Brain pericyte (primary cell): ENCODE results near the gene PRKCH.

Experiments
- DNase-seq: peaks from one replicate; pipeline ENCODE4 v3.0.0-alpha.2; 2012; ENCODE audit warnings: low read depth, low spot score

The PRKCH gene

DNA sequence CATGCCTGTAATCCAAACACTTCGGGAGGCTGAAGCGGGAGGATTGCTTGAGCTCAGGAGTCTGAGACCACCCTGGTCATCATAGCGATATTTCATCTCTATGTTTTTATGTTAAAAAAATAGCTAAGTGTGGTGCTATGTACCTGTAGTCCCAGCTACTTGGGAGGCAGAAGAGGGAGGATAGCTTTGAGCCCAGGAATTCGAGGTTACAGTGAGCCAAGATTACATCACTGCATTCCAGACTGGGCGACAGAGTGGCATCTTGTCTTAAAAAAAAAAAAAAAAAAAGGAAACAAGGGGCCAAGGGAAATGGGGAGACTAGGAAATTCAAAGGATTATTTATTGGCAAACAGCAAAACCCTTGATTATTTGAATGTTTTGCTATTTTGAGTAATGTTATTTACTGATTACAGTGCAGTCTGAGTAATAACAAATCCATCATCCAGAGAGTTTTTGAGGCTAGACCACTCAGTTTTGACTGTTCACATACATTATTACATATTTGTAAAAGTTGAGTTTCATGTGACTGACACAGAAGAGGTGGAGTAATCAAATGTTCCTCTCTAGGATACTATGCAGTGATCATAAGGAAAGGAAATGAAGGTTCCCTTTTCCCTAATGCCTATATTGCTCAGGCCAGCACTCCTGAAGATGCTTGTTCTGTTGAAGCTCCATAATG lies 40.8 kb downstream of the PRKCH start:
- DNase-seq, result no peak

DNA sequence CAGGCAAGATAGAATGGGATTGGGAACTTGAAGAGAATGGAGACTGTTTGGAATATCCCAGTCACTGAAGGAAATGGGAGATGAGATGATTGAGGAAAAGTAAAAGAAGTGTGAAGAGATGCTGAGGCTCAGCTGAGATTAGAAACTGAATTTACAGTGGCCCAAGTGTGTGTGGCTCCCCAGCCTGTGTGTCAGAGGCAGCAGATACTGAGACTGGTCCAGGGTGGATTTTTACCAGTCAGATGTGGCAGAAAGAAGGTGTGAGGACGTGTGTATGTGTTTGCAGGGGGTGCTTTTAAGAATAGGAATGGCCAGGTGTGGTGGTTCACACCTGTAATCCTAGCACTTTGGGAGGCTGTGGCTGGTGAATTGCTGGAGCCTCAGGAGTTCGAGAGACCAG lies 42.9 kb downstream of the PRKCH start:
- DNase-seq, result no peak

- no peak for DNase-seq
Measured at GRCh38 chr14:61365667-61366212, 44.4 kb downstream of the PRKCH start.

- DNase-seq, result no peak
Measured at GRCh38 chr14:61368114-61368710, 46.8 kb downstream of the PRKCH start.

- DNase-seq, result no peak
Measured at GRCh38 chr14:61368781-61369453, 47.5 kb downstream of the PRKCH start.

- DNase-seq, result no peak
Measured at GRCh38 chr14:61369454-61369810, 48.1 kb downstream of the PRKCH start.

DNA sequence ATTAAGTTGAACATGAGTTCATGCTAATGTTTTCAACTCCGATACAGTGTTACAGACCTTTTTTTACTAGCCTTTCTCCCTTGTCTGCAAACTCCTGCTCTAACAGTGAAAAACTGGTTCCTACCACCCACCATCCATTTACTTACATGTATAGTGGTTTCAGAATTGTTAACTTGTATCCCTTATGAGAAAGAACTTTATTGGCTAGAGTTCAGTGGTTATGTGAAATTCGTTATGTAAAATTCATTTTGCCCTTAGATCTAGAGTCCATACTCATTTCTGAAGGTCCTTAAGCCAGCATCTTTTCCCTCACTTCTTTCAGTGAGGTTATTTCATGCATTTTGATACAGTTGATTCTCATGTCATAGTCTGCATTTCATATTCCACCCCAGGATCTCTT lies 51.0 kb downstream of the PRKCH start:
- DNase-seq, result no peak

DNA sequence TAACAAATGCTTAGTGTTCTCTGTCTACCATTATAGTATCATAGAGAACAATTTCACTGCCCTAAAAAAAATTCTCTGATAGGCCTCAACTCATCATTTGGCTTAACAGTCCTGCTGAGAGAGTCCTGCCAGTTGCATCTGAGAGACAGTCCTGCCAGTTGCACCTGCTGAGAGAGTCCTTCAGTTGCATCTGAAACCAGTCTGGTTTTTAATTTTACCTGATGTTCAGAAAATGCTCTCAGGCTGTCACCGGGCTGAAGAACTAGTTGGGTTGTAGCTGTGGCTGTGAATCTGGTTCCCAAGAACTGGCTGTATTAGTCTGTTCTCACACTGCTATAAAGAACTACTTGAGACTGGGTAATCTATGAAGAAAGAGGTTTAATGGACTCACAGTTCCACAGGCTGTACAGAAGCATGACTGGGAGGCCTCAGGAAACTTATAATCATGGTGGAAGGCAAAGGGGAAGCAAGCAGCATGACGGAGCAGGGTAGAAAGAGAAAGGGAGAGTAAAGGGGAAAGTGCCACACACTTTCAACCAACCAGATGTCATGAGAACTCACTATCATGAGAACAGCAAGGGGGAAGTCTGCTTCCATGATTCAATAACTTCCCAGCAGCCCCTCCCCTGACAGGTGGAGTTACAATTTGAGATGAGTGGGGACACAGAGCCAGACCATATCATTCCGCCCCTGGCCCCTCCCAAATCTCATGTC lies 51.6 kb downstream of the PRKCH start:
- DNase-seq, result no peak

- DNase-seq, result no peak
Measured at GRCh38 chr14:61374284-61374683, 52.9 kb downstream of the PRKCH start.

- no peak for DNase-seq
Measured at GRCh38 chr14:61375218-61375617, 53.8 kb downstream of the PRKCH start.

GRCh38 chr14:61376314-61376713 lies 54.9 kb downstream of the PRKCH start:
- DNase-seq, result no peak

DNA sequence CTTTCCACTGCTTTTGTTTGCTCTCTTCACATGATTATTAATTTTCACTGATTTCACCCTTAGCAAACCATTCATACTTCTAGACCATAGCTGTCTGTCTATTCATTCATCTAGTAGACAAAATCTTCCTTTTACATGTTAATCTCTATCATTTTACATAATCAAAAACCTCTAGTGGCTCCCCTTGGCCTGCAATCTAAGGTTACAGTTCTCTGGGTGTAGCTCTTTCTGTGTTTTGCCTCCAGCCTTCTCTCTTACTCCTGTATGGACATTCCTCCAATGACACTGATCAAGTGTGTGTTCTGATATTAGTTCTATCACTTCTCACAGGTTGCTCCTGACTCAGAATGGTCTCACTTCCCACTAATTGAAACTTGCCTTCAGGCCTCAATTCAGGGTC lies 56.4 kb downstream of the PRKCH start:
- no peak for DNase-seq

GRCh38 chr14:61379639-61380184 lies 58.3 kb downstream of the PRKCH start:
- DNase-seq, result no peak

- no peak for DNase-seq
Measured at GRCh38 chr14:61380984-61381383, 59.6 kb downstream of the PRKCH start.

GRCh38 chr14:61381553-61381952 lies 60.2 kb downstream of the PRKCH start:
- DNase-seq, result no peak

DNA sequence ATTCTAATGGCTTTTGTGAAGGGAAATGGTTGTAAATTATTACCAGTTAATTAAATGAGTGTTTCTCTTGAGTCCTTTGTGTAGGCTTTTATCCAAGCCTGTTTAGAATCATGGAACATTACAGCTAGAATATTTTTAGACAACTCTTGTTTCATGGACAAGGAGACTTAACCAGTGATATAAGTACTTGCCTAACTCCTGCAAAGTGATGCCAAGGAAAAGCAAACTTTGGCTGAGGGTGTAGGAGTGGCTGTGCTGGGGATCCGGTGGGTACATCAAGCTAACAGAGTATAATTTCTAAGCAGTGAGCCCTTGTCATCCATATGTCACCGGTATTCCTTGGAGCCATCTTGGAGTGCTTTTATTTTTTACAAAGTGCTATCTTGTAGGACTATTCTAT lies 61.5 kb downstream of the PRKCH start:
- no peak for DNase-seq

- no peak for DNase-seq
Measured at GRCh38 chr14:61385002-61385685, 63.8 kb downstream of the PRKCH start.

- no peak for DNase-seq
Measured at GRCh38 chr14:61386173-61386772, 64.9 kb downstream of the PRKCH start.

DNA sequence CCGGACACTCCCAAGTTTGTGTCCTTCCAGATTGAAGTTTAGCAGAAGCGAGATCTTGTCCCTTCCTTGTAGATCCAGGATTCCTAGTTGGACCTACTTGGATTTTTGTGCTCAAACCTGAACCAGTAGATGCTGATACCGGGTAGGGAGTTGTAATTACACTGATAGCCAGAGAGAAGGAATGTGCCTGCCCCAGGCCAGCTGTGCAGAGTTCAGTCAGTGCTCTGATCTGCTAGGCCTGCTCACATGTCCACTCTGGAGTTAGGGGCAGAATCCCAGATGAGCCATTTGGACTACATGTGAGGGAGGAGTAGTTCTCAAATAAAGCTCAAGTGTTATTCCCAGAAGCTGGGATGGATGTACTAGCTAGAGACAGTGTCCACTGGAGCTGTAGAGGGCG lies 65.7 kb downstream of the PRKCH start:
- no peak for DNase-seq

GRCh38 chr14:61388173-61388975 lies 67.0 kb downstream of the PRKCH start:
- no peak for DNase-seq
